OCI-LY7 (cell line): ENCODE data around the gene RAPGEF4. TPM values are rescaled to one million over a fixed set of nuclear protein-coding genes. Genes with fewer than 3 reads are reported as not detected.

Experiments used
- BruUV-seq: library from RNA; stranded (reverse); fragments of 400-500 nt; replicated peaks from 2 replicates; lab custom pipeline; 2021; lab: Mats Ljungman, UMichigan
- CTCF ChIA-PET: fragments of 300-600 bp; sonication (Branson Sonifier 250); formaldehyde crosslinking; loops from one replicate; lab custom pipeline; 2022; ENCODE audit warnings: antibody characterized with exemption; ENCODE audit not compliant: unreplicated experiment; lab: Charles Lee
- POLR2A ChIA-PET: fragments of 300-600 bp; sonication (Branson Sonifier 250); formaldehyde crosslinking; loops from one replicate; lab custom pipeline; 2022; ENCODE audit warnings: antibody characterized with exemption; lab: Charles Lee
- DNase-seq: peaks from one replicate; pipeline ENCODE4 v3.0.0-alpha.2; 2015; ENCODE audit warnings: low spot score
- H2AFZ ChIP-seq: fragments of 200-600 bp; sonication (generic), shearing (Covaris generic); 2 replicates; pipeline ENCODE4 v1.6.1; 2014; ENCODE audit warnings: mild to moderate bottlenecking, antibody characterized with exemption, low read length, moderate library complexity
- H3K27ac ChIP-seq: fragments of 200-600 bp; sonication (generic); 2 replicates; pipeline ENCODE4 v1.5.1; 2014; ENCODE audit warnings: mixed run types, low read depth, mild to moderate bottlenecking, moderate library complexity, low read length, inconsistent platforms; ENCODE audit not compliant: poor library complexity, severe bottlenecking
- H3K36me3 ChIP-seq: fragments of 200-600 bp; sonication (generic); 2 replicates; pipeline ENCODE4 v1.6.1; 2014; ENCODE audit warnings: mild to moderate bottlenecking, antibody characterized with exemption, low read length, moderate library complexity, mixed read lengths; ENCODE audit not compliant: insufficient read depth
- H3K4me1 ChIP-seq: fragments of 200-600 bp; sonication (generic); 2 replicates; pipeline ENCODE4 v1.5.1; 2014; ENCODE audit warnings: mild to moderate bottlenecking, low read length; ENCODE audit not compliant: insufficient read depth, poor library complexity, severe bottlenecking
- H3K4me2 ChIP-seq: fragments of 200-600 bp; sonication (generic); 2 replicates; pipeline ENCODE4 v1.6.1; 2014; ENCODE audit warnings: mild to moderate bottlenecking, low read length
- H3K4me3 ChIP-seq: fragments of 200-600 bp; sonication (generic); 2 replicates; pipeline ENCODE4 v1.5.1; 2014; ENCODE audit warnings: mild to moderate bottlenecking, low read depth, low read length; ENCODE audit not compliant: poor library complexity, severe bottlenecking
- H3K79me2 ChIP-seq: fragments of 200-600 bp; sonication (generic); 2 replicates; pipeline ENCODE4 v1.6.1; 2016; ENCODE audit warnings: low read depth, mild to moderate bottlenecking, low read length, moderate library complexity, mixed read lengths; ENCODE audit not compliant: insufficient read depth
- H3K9me2 ChIP-seq: fragments of 200-600 bp; sonication (generic); 2 replicates; pipeline ENCODE4 v1.6.1; 2016; ENCODE audit warnings: mild to moderate bottlenecking, low read length, mixed read lengths; ENCODE audit not compliant: insufficient read depth
- H3K9me3 ChIP-seq: fragments of 200-600 bp; sonication (generic); 2 replicates; pipeline ENCODE4 v1.6.1; 2014; ENCODE audit warnings: mild to moderate bottlenecking, mixed run types, low read length, mixed read lengths
- H4K20me1 ChIP-seq: fragments of 200-600 bp; sonication (generic); 2 replicates; pipeline ENCODE4 v1.6.1; 2014; ENCODE audit warnings: mild to moderate bottlenecking, antibody characterized with exemption, low read length, moderate library complexity, mixed read lengths; ENCODE audit not compliant: insufficient read depth
- CTCF ChIP-seq: fragments of 200-600 bp; sonication (generic); conservative IDR thresholded peaks from 2 replicates; pipeline ENCODE4 v1.5.1; 2014; ENCODE audit warnings: mild to moderate bottlenecking, antibody characterized with exemption, low read length, moderate library complexity, mixed read lengths
- EZH2phosphoT487 ChIP-seq: fragments of 200-600 bp; sonication (generic); IDR thresholded peaks from 2 replicates; pipeline ENCODE4 v1.6.1; 2018; ENCODE audit warnings: low read depth, borderline replicate concordance, mild to moderate bottlenecking, mixed run types, antibody characterized with exemption, low read length, moderate library complexity, mixed read lengths
- intact Hi-C: fragments of 100-400 bp; cut with micrococcal nuclease; formaldehyde crosslinking; loops from one replicate; pipeline ENCODE4 v1.10.0; 2022; ENCODE audit not compliant: unreplicated experiment
- total RNA-seq, 2 experiments: library from RNA; depleted of rRNA in 1 of 2; stranded (reverse); fragments of >200 nt in 1 of 2; shearing (Covaris generic) in 1 of 2; gene quantifications; 2 replicates each; pipeline ENCODE4 v1.2.3, GENCODE V29; 2014 to 2022

The RAPGEF4 gene
- total RNA-seq, 2 experiments from 2014 or later: 0.22 to 0.55 TPM

GRCh38 chr2:172914341-172915008 is 178.8 kb downstream of the RAPGEF4 start:
- H3K9me3 ChIP-seq: no peaks in the 10 kb centered on the region
- H3K79me2 ChIP-seq: no peaks in the 10 kb centered on the region
- no peaks in the 10 kb centered on the region for H3K36me3 ChIP-seq
- no peaks in the 10 kb centered on the region for H3K9me2 ChIP-seq
- POLR2A ChIA-PET: interaction anchor here (0.6 to 1.2 kb wide), 3 partner anchors 10 to 99 kb away, joined by 3 to 5 read pairs (median 3); no protein-coding TSS in a partner anchor
- no peak for TF ChIP-seq EZH2phosphoT487
- TF ChIP-seq CTCF: no peak
- no TSS peak for BruUV-seq
- H2AFZ ChIP-seq: no peak overlapping the region
- no peaks in the 10 kb centered on the region for H4K20me1 ChIP-seq
- DNase-seq: no peak
- H3K4me3 ChIP-seq: no peak overlapping the region
- no peak overlapping the region for H3K27ac ChIP-seq
- H3K4me2 ChIP-seq: no peak overlapping the region
- intact Hi-C loops: no loop called here
- H3K4me1 ChIP-seq: no peaks in the 10 kb centered on the region
- CTCF ChIA-PET: no interaction called here

GRCh38 chr2:172917716-172918115 is 182.1 kb downstream of the RAPGEF4 start:
- no peaks in the 10 kb centered on the region for H3K9me2 ChIP-seq
- H3K4me1 ChIP-seq: no peaks in the 10 kb centered on the region
- H3K36me3 ChIP-seq: no peaks in the 10 kb centered on the region
- no TSS peak for BruUV-seq
- ChIA-PET CTCF (no interaction called here), POLR2A (no interaction called here)
- no peaks in the 10 kb centered on the region for H3K79me2 ChIP-seq
- intact Hi-C loops: no loop called here
- TF ChIP-seq EZH2phosphoT487 (no peak), CTCF (no peak)
- H3K4me2 ChIP-seq: no peak overlapping the region
- H4K20me1 ChIP-seq: no peaks in the 10 kb centered on the region
- no peak for DNase-seq
- no peak overlapping the region for H2AFZ ChIP-seq
- no peaks in the 10 kb centered on the region for H3K9me3 ChIP-seq
- no peak overlapping the region for H3K4me3 ChIP-seq
- no peak overlapping the region for H3K27ac ChIP-seq

DNA sequence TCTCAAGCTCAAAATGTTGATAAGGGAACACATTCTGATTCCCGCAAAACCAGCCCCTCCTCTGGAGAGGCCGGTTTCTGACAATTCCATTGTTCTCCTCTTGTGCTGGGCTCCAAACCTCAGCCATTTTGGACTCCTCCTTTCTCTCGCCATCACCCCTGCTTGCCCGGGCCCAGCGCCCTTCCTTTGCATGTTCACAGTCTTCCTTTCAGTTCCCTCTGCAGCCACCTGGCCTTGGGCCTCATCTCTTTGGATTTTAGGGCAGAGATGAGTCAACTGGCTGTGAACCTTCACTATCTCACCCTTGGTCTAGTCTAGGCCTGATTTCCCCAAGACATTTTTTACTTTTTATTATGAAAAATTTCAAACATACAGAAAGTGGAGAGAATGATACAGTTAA is 184.1 kb downstream of the RAPGEF4 start:
- intact Hi-C loops: no loop called here
- H3K4me3 ChIP-seq: no peak overlapping the region
- no peaks in the 10 kb centered on the region for H3K9me3 ChIP-seq
- no peaks in the 10 kb centered on the region for H3K9me2 ChIP-seq
- no TSS peak for BruUV-seq
- no peaks in the 10 kb centered on the region for H3K36me3 ChIP-seq
- no peak overlapping the region for H3K4me2 ChIP-seq
- POLR2A ChIA-PET: no interaction called here
- no peak for DNase-seq
- H3K27ac ChIP-seq: no peak overlapping the region
- no peaks in the 10 kb centered on the region for H4K20me1 ChIP-seq
- no peaks in the 10 kb centered on the region for H3K4me1 ChIP-seq
- TF ChIP-seq EZH2phosphoT487: no peak
- no peak for TF ChIP-seq CTCF
- no peak overlapping the region for H2AFZ ChIP-seq
- CTCF ChIA-PET: no interaction called here
- H3K79me2 ChIP-seq: no peaks in the 10 kb centered on the region
